Measurements from ENCODE around the gene BDH1. TPM values are rescaled to one million over a fixed set of nuclear protein-coding genes. Genes with fewer than 3 reads are reported as not detected.

The BDH1 gene
- total RNA-seq, 1 experiment from 2014 or later, result 0.74 TPM

- no peak for DNase-seq (ENCODE audit: extremely low read depth, low read depth)
Measured at GRCh38 chr3:197508924-197509775, 46.6 kb downstream of the BDH1 start.

DNA sequence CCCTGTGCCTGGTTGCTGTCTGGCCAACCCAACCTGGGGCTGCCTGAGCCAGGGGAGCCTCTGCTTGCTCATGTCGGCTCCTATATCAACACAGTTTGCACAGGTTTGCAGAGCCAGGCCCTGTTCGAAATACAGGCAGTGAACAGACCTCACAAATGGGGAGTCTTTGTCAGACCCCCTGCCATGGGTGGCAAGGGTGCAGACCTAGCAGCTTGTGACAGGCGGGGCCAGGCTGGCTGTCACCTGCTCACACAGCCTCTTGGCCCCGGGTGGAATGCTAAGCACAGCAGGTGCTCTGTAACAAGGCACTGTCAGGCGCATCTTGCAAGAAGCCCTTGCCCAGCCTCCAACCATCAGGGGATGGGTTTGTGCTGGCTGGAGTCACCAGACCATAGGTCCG lies 47.3 kb downstream of the BDH1 start:
- no peak for DNase-seq (ENCODE audit: extremely low read depth, low read depth)

DNA sequence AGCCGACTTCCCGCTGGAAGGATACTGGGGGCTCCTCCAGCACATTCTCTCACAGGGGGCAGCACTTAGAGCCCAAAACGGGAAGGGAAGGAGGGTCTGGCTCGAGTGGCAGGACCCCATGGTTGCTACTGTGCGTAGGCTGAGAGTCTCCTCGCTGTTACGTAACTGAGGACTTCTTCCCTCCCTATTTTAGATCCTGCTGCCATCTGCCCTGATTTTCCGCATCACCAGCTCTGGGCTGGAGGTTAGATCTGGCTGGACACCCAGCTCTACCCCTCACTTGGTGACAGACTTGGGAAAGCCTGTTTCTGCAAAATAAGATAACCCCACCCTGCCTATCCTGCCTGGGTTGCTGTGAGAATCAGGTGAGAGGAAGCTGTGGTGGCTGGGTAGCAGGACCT lies 47.7 kb downstream of the BDH1 start:
- DNase-seq (ENCODE audit: extremely low read depth, low read depth), result no peak

- DNase-seq (ENCODE audit: extremely low read depth, low read depth), result no peak
Measured at GRCh38 chr3:197507541-197507940, 48.2 kb downstream of the BDH1 start.

- no peak for DNase-seq (ENCODE audit: extremely low read depth, low read depth)
Measured at GRCh38 chr3:197507081-197507480, 48.7 kb downstream of the BDH1 start.

GRCh38 chr3:197505796-197506548 lies 49.8 kb downstream of the BDH1 start:
- DNase-seq (ENCODE audit: extremely low read depth, low read depth), result no peak

- no peak for DNase-seq (ENCODE audit: extremely low read depth, low read depth)
Measured at GRCh38 chr3:197504641-197505121, 51.1 kb downstream of the BDH1 start.

GRCh38 chr3:197504229-197504628 lies 51.5 kb downstream of the BDH1 start:
- no peak for DNase-seq (ENCODE audit: extremely low read depth, low read depth)

DNA sequence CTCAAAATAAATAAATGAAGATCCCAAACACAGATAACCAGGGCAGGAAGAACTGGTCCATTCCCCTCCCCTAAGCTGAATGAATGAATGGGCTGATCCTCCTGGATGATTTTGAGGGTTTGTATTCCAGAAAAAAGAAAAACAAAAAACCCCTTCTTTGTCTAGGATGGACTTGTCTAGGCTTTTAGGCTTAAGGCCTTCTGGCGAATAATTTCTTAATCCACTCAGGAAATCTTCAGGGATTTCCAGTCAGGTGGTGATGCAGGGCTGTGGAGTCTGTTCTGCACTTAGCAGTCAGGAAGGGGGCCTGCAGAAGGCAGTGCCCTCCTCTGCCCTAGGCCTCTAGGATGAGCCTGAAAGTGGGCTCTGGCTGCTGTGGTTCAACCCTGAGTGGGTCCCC lies 52.1 kb downstream of the BDH1 start:
- no peak for DNase-seq (ENCODE audit: extremely low read depth, low read depth)

GRCh38 chr3:197501879-197502620 lies 53.7 kb downstream of the BDH1 start:
- DNase-seq (ENCODE audit: extremely low read depth, low read depth), result no peak

- no peak for DNase-seq (ENCODE audit: extremely low read depth, low read depth)
Measured at GRCh38 chr3:197501496-197501878, 54.3 kb downstream of the BDH1 start.

DNA sequence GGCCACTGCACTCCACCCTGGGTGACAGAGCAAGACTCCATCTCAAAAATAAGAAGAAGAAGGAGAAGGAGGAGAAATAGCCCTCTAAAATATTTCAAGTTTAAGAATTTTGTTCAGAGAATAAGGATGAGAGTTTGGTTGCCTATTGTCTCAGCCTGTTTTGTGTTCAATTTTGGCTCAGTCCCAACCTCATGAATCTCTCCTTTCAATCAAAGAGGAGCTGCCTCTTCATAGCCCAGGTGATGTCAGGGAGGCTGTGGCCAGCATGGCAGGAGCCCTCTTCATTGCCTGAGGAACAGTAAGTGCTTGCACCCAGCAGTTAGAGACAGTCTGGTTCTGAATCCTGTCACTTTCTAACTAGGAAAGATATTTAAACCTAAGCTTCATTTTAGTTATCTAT lies 55.0 kb downstream of the BDH1 start:
- no peak for DNase-seq (ENCODE audit: extremely low read depth, low read depth)

- peak; percentile 49 for DNase-seq (ENCODE audit: extremely low read depth, low read depth)
Measured at GRCh38 chr3:197499427-197499826, 56.3 kb downstream of the BDH1 start.

DNA sequence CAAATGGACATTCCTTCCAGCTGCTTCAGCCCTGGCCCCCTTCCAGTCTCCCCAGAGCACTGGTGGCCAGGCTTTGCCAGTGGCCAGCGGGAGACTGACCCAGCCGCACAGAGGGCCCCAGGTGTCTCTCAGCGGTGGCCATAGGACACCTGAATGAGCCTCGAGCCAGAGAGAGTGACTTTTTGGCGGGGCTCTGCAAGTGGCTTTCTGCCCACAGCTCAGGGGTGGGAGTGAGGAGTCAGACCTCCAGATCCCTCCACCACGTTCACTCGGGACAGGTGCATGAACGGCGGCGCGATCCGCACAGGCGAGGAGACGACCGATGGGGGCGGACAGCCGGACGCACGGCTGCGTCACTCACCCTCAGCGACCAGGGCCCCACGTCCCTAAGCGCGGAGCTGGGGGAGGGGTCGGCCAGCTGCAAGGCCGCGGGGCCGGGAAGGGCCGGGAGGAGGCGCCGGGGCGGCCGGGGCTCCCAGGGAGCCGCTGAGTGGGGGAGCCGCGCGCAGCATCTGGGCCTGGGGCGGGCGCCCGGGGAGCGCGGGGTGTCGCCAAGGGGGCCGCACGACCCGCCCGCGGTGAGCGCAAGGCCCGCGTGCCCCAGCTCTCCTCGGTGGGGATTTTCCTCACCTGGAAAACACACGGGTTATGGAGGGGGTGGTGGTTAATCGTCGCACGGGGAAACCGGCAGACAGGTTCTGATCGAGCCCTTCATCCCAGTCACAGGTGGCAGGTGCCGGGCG lies 57.1 kb downstream of the BDH1 start:
- DNase-seq (ENCODE audit: extremely low read depth, low read depth), result no peak

GRCh38 chr3:197496746-197497125 lies 59.0 kb downstream of the BDH1 start:
- no peak for DNase-seq (ENCODE audit: extremely low read depth, low read depth)

GRCh38 chr3:197495999-197496745 lies 59.6 kb downstream of the BDH1 start:
- no peak for DNase-seq (ENCODE audit: extremely low read depth, low read depth)

DNA sequence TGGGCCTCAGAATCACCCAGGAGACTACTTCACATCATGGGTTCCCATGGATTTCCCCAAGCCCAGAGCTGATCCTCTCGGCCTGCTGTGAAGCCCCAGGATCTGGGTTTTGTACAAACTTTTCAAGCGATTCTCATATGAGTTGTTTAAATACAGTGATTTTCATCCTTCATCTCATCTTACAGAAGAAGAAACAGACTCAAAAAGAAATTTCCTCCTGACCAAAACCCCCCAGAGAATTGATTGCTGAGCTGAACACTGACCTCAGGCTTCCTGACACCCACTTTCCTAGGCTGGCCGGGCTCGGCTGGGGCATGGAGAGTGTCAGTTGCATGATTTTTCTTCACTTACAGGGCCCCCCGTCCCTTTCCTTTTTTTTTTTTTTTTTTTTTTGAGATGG lies 60.3 kb downstream of the BDH1 start:
- no peak for DNase-seq (ENCODE audit: extremely low read depth, low read depth)

- DNase-seq (ENCODE audit: extremely low read depth, low read depth), result no peak
Measured at GRCh38 chr3:197495059-197495455, 60.7 kb downstream of the BDH1 start.

DNA sequence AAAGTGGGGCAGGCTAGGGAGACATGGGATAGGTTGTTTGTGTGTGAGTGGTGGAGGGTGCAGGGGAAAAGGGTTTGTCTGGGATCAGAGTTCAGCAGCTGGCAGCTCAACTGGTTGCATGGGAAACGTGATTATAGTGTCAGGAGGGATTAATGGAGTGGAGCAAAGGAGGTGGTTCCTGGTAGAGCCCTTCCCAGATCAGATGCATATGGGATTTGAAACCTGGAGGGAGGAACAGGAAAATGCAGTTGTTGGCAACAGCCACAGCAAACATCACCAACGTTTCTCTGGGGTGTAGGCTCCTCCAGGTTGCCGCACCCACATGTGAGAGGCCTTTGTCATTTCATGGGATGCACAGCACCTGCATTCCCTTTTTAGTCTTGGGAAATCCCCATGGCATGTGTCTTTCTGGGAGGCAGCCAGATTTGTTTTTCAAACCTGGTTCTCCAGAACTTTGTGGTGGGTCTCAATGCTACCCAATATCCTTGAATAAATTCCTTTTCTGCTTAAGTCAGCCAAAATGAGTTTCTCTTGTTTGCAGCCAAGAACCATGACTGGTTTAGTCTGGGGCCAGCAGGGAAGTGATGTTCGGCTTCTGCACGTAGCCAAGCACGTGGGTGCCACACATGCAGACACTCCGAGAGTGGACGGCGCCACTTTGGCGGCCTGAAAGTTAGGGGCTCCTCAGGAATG lies 61.3 kb downstream of the BDH1 start:
- no peak for DNase-seq (ENCODE audit: extremely low read depth, low read depth)

Measured in NCI-H460 (cell line).